Lower leg skin (tissue), 4 donors: ENCODE data around the gene SCRG1. TPM values are rescaled to one million over a fixed set of nuclear protein-coding genes. Genes with fewer than 3 reads are reported as not detected.

Source experiments
- DNase-seq, 2 donors: peaks; one replicate each; pipeline ENCODE4 v3.0.0-alpha.2; 2019; ENCODE audit warnings: low spot score in 2 of 2
- H3K4me3 ChIP-seq: fragments of 200-600 bp; sonication (generic); 2 replicates; pipeline ENCODE4 v1.5.1; 2017; ENCODE audit warnings: mild to moderate bottlenecking, low read depth; ENCODE audit not compliant: poor library complexity, severe bottlenecking
- POLR2A ChIP-seq, 2 donors: fragments of 450-650 bp; IDR thresholded peaks; one replicate each; pipeline ENCODE4 v1.6.1; 2016 to 2017; ENCODE audit warnings: antibody characterized with exemption in 2 of 2, mild to moderate bottlenecking in 1 of 2, moderate library complexity in 1 of 2
- WGBS, 2 donors: methylation state at CpG; one replicate each; pipeline ENCODE4 v1.1.5; 2018; 5-methylcytosine and 5-hydroxymethylcytosine counted together
- intact Hi-C: fragments of 100-400 bp; cut with DNase I; formaldehyde crosslinking; loops from one replicate; pipeline ENCODE4 v1.15.0; 2023; ENCODE audit warnings: low total_unique reads
- total RNA-seq, 4 donors: library from RNA; depleted of rRNA; stranded (reverse); fragments of >200 nt; gene quantifications; one replicate each; pipeline ENCODE4 v1.1.0, GENCODE V29; 2016
- TF ChIP-seq, protein P1 (sequence below), 3 donors: fragments of 450-650 bp; IDR thresholded peaks; one replicate each; pipeline ENCODE4 v1.5.1; 2016; ENCODE audit warnings: antibody characterized with exemption in 3 of 3, mild to moderate bottlenecking in 3 of 3, moderate library complexity in 2 of 3

Gene SCRG1
- total RNA-seq, 4 donors from 2014 or later: 0.71 TPM; not detected in 3

GRCh38 chr4:173440888-173441287, 42.0 kb upstream of the SCRG1 start:
- no peak for TF ChIP-seq POLR2A (IDR thresholded peaks at IDR 0.05)
- TF ChIP-seq, protein P1, sequence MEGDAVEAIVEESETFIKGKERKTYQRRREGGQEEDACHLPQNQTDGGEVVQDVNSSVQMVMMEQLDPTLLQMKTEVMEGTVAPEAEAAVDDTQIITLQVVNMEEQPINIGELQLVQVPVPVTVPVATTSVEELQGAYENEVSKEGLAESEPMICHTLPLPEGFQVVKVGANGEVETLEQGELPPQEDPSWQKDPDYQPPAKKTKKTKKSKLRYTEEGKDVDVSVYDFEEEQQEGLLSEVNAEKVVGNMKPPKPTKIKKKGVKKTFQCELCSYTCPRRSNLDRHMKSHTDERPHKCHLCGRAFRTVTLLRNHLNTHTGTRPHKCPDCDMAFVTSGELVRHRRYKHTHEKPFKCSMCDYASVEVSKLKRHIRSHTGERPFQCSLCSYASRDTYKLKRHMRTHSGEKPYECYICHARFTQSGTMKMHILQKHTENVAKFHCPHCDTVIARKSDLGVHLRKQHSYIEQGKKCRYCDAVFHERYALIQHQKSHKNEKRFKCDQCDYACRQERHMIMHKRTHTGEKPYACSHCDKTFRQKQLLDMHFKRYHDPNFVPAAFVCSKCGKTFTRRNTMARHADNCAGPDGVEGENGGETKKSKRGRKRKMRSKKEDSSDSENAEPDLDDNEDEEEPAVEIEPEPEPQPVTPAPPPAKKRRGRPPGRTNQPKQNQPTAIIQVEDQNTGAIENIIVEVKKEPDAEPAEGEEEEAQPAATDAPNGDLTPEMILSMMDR (IDR thresholded peaks at IDR 0.05): no peak
- no peak overlapping the region for H3K4me3 ChIP-seq
- 89 to 95% methylated on average over 3 of the region's 3 CpGs for WGBS, 2 donors
- no peak for DNase-seq
- intact Hi-C loops: no loop called here

- no peak for TF ChIP-seq POLR2A (IDR thresholded peaks at IDR 0.05)
- TF ChIP-seq, protein P1 (IDR thresholded peaks at IDR 0.05): no peak
- H3K4me3 ChIP-seq: no peak overlapping the region
- intact Hi-C loops: no loop called here
- no peak for DNase-seq
- 90 to 91% methylated on average over 6 of the region's 6 CpGs for WGBS, 2 donors
Observed at GRCh38 chr4:173436771-173437265, 37.9 kb upstream of the SCRG1 start.

DNA sequence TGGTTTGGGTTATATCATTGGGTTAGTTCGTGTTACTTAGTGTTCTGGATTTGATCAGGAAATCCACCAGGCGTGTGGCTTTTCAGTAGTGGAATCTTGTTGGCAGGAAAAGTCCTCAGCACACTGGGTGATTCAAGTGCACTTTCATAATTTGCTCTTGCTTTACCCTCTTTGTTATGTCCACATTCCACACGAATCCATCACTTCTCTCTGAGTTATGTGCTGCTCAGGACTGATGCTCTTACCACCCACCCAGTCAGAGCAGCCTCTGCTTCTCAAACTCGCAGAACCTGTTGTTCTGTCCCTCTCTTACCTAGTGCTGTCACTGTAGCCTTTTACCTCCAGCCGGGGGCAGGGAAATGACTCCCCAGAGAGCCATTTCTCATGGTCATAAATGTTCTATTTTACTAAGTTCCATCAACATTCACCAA, 37.2 kb upstream of the SCRG1 start:
- no peak overlapping the region for H3K4me3 ChIP-seq
- no peak for DNase-seq
- no peak for TF ChIP-seq POLR2A (IDR thresholded peaks at IDR 0.05)
- TF ChIP-seq, protein P1 (IDR thresholded peaks at IDR 0.05): no peak
- 48 to 53% methylated on average over 5 of the region's 5 CpGs for WGBS, 2 donors
- intact Hi-C loops: no loop called here

DNA sequence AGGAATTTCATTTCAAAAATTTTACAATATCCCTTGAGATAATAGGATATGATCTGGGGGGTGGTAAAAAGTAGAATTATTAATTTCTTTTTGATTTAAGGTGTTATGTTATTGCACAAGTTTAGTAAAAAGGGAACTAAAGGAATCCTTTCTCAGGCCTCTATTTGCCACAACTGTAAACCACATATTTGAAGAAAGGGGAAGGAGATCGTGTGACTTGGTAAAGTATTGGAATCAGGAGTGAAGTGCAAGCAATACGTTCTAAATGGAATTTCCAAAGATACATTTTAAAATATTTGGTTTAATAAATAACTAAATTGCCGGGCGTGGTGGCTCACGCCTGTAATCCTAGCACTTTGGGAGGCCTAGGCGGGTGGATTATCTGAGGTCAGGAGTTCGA, 35.3 kb upstream of the SCRG1 start:
- 84 to 86% methylated on average over 7 of the region's 7 CpGs for WGBS, 2 donors
- no peak for DNase-seq
- intact Hi-C loops: no loop called here
- H3K4me3 ChIP-seq: no peak overlapping the region
- TF ChIP-seq POLR2A (IDR thresholded peaks at IDR 0.05): no peak
- TF ChIP-seq, protein P1 (IDR thresholded peaks at IDR 0.05): no peak

DNA sequence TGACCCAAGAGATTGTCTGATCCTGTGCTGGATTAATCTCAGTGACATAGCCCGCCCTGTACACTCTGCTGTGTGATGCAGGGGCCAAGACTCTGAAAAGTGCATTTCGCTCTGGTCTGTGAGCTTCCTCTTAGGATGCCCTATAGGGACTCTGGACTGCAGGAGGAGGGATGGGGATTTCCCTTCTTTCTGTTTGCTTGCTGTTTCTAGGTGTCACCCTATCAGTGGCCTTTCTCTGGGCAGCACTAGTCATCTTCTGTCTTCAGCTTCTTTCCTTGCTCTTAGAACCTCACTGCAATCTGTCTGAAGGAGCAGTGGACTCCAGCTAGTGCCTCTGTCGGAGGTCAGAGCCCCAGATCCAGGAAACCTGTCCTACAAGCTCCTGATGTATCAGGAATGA, 34.5 kb upstream of the SCRG1 start:
- WGBS, 2 donors: 94 to 95% methylated on average over 3 of the region's 3 CpGs
- H3K4me3 ChIP-seq: no peak overlapping the region
- DNase-seq: no peak
- TF ChIP-seq, protein P1 (IDR thresholded peaks at IDR 0.05): no peak
- TF ChIP-seq POLR2A (IDR thresholded peaks at IDR 0.05): no peak
- intact Hi-C loops: no loop called here

DNA sequence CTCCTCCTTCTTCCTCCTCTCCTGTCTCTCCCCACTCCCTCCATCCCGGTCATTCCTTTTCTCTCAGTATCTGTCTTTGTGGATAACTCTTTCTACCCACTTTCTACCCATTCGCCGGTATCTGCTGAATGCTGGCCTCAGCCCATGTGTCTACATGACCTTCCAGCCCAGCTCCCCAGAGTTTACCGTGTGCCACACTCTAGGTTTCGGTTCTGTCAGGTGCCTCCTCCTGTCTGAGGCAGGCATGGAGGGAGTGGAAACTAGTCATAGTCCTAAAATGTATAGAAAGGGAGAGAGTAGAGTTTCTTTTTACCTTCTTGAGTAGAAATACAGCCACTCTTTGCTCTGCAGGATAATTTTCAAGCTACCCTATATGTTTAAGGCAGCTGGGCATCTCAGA, 33.5 kb upstream of the SCRG1 start:
- TF ChIP-seq POLR2A (IDR thresholded peaks at IDR 0.05): no peak
- TF ChIP-seq, protein P1 (IDR thresholded peaks at IDR 0.05): no peak
- no peak overlapping the region for H3K4me3 ChIP-seq
- 90 to 93% methylated on average over 5 of the region's 5 CpGs for WGBS, 2 donors
- DNase-seq: no peak
- intact Hi-C loops: no loop called here
